IPS-18a (cell line): ENCODE measurements around the gene CD247.

Source experiments
- H3K27ac ChIP-seq: one replicate; pipeline ENCODE4 v1.5.1; 2013; ENCODE audit warnings: low read length
- H3K27me3 ChIP-seq: one replicate; pipeline ENCODE4 v1.6.1; 2013; ENCODE audit warnings: mild to moderate bottlenecking, low read length; ENCODE audit not compliant: control insufficient read depth, insufficient read depth
- H3K36me3 ChIP-seq: one replicate; pipeline ENCODE4 v1.6.1; 2013; ENCODE audit warnings: low read depth, low read length; ENCODE audit not compliant: control insufficient read depth
- H3K4me1 ChIP-seq: one replicate; pipeline ENCODE4 v1.6.1; 2013; ENCODE audit warnings: low read depth, low read length; ENCODE audit not compliant: control insufficient read depth
- H3K4me3 ChIP-seq: one replicate; pipeline ENCODE4 v1.5.1; 2013; ENCODE audit warnings: low read length
- H3K9ac ChIP-seq: one replicate; pipeline ENCODE4 v1.6.1; 2013; ENCODE audit warnings: mild to moderate bottlenecking, low read length, moderate library complexity
- H3K9me3 ChIP-seq: one replicate; pipeline ENCODE4 v1.6.1; 2013; ENCODE audit warnings: low read depth, low read length; ENCODE audit not compliant: control insufficient read depth

The CD247 gene

DNA sequence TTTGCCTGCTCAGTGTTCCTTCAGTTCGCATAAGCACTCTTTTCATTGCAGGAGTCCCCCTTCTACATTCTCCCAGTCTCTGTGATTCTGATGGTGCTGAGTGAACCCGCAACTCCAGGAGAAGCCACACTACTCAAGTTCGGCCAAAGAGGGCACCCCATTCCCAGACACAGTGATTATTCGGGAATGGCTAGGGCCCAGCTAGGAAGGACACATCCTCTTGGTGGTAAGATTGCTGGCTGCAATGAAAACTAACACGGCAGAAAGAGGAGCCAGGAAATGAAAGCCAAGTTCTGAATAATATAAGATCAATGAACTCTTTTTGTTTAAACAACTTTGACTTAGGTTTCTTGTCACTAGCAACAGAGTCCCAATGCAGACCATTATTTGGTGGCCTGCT lies 20.3 kb upstream of the CD247 start:
- Histone ChIP-seq H3K36me3 (no peaks in the 10 kb centered on the region), H3K27me3 (no peaks in the 10 kb centered on the region), H3K4me3 (no peak overlapping the region), H3K9ac (no peak overlapping the region), H3K4me1 (no peaks in the 10 kb centered on the region), H3K27ac (no peak overlapping the region), H3K9me3 (no peaks in the 10 kb centered on the region)

DNA sequence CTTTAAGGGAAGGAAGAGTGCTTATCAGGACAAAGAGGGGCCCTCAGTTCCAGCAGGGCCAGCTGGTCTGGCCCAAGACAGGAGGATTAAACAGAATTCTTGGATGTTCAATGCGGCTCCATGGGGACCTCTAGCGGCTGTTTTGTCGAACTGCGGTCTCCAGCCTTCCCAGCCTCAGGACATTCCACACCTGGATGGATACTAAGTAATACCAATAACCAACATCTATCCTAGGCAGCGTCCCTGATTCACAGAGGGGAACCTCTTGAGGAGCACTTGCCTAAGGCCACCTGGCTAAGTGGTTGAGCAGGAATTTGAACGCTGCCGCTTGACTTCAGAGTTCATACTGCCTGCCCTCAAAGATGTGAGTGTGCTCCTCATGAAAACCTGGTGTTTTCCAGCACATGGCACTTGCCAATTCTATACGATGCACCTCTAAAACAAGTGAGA lies 15.5 kb upstream of the CD247 start:
- Histone ChIP-seq H3K27me3 (no peaks in the 10 kb centered on the region), H3K4me3 (no peak overlapping the region), H3K36me3 (no peaks in the 10 kb centered on the region), H3K9ac (no peak overlapping the region), H3K27ac (no peak overlapping the region), H3K9me3 (no peaks in the 10 kb centered on the region), H3K4me1 (no peaks in the 10 kb centered on the region)

DNA sequence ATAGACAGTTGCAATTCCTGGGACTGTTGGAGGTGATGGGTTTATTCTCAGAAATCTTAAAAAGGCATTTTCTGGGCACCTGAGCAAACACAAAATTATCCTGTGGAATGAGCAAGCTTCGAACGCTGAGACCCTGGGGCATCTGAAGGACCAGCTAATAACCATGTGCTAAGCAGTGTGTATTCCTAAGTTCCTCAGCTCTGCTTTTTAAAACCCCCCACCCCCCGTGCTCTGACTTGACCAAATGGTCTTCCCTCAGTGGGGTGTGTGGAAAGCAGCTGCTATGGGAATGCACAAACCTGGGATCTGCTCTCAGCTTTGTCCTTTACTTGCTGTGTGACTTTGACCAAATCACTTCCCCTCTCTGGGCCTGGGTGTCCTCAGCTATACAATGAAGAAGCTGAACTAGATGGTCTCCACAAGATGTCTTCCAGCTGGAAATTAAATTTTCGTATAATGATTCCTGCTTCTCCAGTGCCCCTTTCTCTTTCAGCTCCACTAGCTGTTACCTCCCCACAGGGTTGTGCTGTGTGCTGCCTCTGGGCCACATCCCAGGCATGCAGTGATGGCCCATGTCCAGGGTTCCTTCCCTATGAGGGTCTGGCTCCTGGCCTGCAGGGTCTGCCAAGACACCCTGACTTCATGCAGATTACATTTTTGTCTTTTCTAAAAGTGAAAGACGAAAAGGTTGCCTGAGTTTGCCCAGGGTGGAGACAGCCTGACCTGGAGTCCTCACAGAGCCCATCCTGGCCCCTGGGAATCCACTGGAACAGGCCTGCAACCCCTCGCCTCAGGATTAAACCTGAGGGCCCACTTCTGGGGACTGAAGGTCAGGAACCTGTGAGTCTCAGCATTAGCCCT lies 14.9 kb upstream of the CD247 start:
- Histone ChIP-seq H3K4me3 (no peak overlapping the region), H3K27me3 (no peaks in the 10 kb centered on the region), H3K9ac (no peak overlapping the region), H3K4me1 (no peaks in the 10 kb centered on the region), H3K27ac (no peak overlapping the region), H3K36me3 (no peaks in the 10 kb centered on the region), H3K9me3 (no peaks in the 10 kb centered on the region)

DNA sequence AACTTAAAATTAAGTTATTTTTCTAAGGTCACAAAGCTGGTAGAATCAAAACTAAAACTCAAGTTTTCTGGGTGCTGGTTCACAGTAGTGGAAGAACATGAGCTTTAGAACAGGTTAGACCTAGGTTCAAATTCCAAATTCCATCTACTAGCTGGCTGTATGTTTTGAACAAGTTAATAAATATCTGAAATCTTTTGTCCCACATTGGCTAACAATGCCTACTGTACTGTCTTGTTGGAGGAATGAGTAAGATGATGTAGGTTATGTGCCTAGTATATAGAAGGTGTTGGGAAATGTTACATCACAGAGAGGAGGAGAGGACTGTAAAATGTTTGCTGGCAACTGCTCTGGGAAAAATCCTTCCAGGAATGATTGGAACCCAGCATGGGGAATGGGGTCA lies 14.0 kb upstream of the CD247 start:
- Histone ChIP-seq H3K27ac (no peak overlapping the region), H3K4me3 (no peak overlapping the region), H3K27me3 (no peaks in the 10 kb centered on the region)

DNA sequence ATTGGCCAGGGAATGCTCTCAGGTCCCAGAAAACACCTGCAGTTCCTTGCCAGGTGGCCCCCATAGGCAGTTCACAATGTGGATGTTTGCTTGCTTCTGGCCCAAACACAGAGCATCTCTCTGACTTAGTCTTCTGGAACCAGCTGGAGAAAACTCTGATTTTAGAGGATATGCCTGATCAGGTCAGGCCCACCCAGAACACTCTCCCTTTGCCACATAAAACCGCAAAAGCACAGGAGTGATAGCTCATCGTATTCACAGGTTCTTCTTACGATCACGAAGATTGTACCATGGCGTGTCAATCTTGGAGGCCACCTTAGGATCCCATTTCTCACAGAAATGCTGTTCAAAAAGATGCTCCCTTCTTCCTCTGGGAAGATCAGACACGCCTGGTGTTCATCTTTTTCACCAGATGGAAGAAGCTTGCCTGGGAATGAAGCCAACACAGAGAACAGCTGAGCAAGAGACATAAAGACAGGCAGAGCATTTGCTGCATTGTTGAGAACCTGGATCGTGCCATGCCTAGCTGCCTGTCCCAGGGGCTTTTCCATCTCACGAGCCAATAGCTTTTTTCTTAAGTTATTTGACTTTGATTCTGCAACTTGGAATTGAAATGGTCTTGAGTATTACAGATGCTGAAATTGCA lies 11.6 kb upstream of the CD247 start:
- no peaks in the 10 kb centered on the region for H3K36me3 ChIP-seq
- H3K9ac ChIP-seq = no peak overlapping the region
- no peaks in the 10 kb centered on the region for H3K27me3 ChIP-seq
- no peak overlapping the region for H3K27ac ChIP-seq
- no peak overlapping the region for H3K4me3 ChIP-seq
- no peaks in the 10 kb centered on the region for H3K4me1 ChIP-seq
- no peaks in the 10 kb centered on the region for H3K9me3 ChIP-seq

More for the DNA sequence above, 14.0 kb upstream of the CD247 start:
- no peaks in the 10 kb centered on the region for H3K9me3 ChIP-seq
- H3K36me3 ChIP-seq = no peaks in the 10 kb centered on the region
- H3K4me1 ChIP-seq = no peaks in the 10 kb centered on the region
- H3K9ac ChIP-seq = no peak overlapping the region

DNA sequence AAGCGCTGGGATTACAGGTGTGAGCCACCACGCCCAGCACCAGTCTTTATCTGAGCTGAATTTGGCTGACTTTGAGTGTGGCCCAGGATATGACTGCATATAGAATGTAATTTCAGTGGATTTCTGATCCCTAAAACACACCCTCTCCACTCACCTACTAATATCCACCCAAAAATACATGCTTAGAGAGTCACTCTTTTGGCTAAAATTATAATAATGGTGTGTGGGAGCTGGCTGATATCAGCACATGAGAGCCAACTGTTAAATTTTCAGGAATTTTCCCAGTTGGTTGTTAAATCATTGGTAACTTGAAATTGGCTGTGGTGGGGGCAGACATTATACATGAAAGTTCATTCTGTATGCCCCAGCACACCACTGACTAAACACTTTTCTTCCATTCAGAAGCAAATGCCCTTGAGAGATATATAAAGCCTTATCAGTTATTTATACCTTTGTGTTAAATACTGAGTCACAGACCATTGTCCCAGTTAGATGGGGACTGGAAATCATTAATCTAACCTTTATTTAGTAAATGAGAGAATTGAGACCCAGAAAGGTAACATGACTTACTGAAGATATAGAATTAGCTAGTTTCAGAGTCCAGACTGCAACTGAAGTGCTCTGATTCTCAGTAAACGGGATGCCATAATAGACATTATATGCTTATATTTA lies 9.9 kb upstream of the CD247 start:
- Histone ChIP-seq H3K4me3 (no peak overlapping the region), H3K27me3 (no peaks in the 10 kb centered on the region), H3K9me3 (no peaks in the 10 kb centered on the region), H3K36me3 (no peaks in the 10 kb centered on the region), H3K4me1 (no peaks in the 10 kb centered on the region), H3K27ac (no peak overlapping the region), H3K9ac (no peak overlapping the region)

DNA sequence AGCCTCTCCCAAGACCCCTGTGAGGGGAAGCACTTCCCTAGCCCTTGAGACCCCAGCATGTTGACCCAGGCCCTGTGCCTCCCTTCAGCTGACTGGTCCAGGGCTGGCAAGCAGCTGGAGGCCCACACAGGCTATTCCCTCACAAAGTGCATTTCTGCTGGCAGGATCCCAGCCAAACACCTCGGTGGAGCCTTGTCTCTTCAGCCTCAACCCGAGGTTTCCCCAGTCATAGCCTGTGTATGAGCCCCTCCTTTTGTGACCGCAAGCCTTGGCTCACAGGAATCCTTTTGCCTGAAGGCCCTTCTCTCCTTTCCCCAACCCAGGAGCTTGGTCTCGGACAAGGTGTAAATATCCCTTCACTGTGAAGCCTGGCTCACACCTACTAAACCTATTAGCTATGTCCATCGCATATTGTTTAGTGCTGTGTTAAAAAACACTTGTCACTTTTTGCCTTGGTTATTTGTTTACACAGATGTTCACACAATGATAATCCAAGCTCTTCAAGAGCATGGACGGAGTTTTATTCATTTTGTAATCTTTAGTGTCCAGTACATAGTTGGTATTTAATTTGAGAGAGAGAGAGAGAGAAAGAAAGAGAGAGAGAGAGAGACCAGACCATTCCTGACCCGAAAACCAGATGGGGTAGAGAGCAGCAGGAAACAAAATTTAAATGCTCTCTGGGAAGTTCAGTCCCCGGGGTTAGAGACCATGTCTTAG lies 8.5 kb upstream of the CD247 start:
- Histone ChIP-seq H3K27me3 (no peaks in the 10 kb centered on the region), H3K9me3 (no peaks in the 10 kb centered on the region), H3K9ac (no peak overlapping the region), H3K27ac (no peak overlapping the region), H3K36me3 (no peaks in the 10 kb centered on the region), H3K4me3 (no peak overlapping the region), H3K4me1 (no peaks in the 10 kb centered on the region)

DNA sequence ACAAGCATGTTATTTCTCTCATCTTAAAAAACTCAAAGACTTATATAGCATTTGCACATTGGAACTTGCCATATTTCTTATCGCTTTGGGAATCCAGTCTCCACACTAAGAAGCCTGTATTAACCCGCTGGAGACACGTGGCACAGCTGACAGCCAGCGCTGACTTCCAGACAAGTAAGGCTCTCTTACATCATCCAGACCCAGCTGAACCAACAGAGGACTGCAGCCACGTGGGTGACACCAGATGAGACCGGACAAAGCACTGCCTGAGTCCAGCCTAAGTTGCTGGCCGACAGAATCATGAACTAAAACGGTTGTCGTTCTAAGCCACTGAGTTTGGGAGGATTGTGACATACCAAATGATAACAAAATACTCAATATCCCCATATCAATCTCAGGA lies 6.3 kb upstream of the CD247 start:
- H3K9me3 ChIP-seq = no peaks in the 10 kb centered on the region
- H3K27ac ChIP-seq = no peak overlapping the region
- no peaks in the 10 kb centered on the region for H3K36me3 ChIP-seq
- no peaks in the 10 kb centered on the region for H3K4me1 ChIP-seq
- H3K4me3 ChIP-seq = no peak overlapping the region
- no peaks in the 10 kb centered on the region for H3K27me3 ChIP-seq
- no peak overlapping the region for H3K9ac ChIP-seq

DNA sequence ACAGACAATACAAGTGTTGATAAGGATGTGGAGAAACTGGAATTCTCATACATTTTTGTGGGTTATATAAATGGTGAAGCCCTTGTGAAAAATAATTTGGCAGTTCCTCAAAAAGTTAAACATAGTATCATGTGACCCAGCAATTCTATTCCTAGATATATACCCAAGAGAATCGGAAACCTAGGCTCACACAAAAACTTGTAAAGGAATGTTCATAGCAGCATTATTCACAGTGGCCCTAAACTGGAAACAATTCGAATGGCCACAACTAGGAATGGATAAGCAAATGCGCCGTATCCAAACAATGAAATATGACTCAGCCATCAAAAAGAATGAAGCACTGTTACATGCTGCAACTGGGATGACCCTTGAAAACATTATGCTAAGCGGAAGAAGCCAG lies 3.9 kb upstream of the CD247 start:
- Histone ChIP-seq H3K27ac (no peak overlapping the region), H3K27me3 (no peaks in the 10 kb centered on the region), H3K4me1 (no peaks in the 10 kb centered on the region), H3K36me3 (no peaks in the 10 kb centered on the region), H3K4me3 (no peak overlapping the region), H3K9ac (no peak overlapping the region), H3K9me3 (no peaks in the 10 kb centered on the region)

DNA sequence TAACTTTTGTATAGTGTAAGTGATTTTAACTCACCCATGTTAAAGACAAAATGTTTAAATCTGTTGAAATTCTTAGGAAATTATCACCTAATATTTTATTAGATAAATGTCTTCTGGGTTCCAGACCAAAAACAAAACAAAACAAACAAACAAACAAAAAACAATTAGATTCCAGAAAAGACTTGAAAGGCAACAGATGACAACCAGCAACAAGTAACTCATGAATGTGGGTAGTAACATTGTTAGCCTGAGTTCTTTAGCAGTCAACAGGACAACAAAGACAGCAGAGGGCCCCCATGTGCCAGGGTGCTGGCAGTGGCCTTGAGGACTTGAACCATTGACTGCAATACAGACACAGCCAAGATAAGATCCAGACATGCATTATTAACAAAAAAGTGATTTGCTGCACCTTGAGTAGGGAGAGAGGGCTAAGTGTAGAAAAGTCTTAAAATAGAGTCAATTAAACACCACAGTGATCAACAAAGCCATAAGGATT lies 2.4 kb upstream of the CD247 start:
- H3K4me1 ChIP-seq = no peaks in the 10 kb centered on the region
- H3K36me3 ChIP-seq = no peaks in the 10 kb centered on the region
- no peaks in the 10 kb centered on the region for H3K27me3 ChIP-seq
- H3K9me3 ChIP-seq = no peaks in the 10 kb centered on the region
- H3K4me3 ChIP-seq = no peak overlapping the region
- H3K27ac ChIP-seq = no peak overlapping the region
- no peak overlapping the region for H3K9ac ChIP-seq
